Lower leg skin (tissue), 4 donors: ENCODE data around the gene SYCE1. TPM values are rescaled to one million over a fixed set of nuclear protein-coding genes. Genes with fewer than 3 reads are reported as not detected.

Experiments
- DNase-seq, 2 donors: peaks; one replicate each; pipeline ENCODE4 v3.0.0-alpha.2; 2019; ENCODE audit warnings: low spot score in 2 of 2
- H3K4me3 ChIP-seq: fragments of 200-600 bp; sonication (generic); 2 replicates; pipeline ENCODE4 v1.5.1; 2017; ENCODE audit warnings: mild to moderate bottlenecking, low read depth; ENCODE audit not compliant: poor library complexity, severe bottlenecking
- CTCF ChIP-seq, 3 donors: fragments of 450-650 bp; IDR thresholded peaks; one replicate each; pipeline ENCODE4 v1.5.1; 2016; ENCODE audit warnings: antibody characterized with exemption in 3 of 3, mild to moderate bottlenecking in 3 of 3, moderate library complexity in 2 of 3
- POLR2A ChIP-seq, 2 donors: fragments of 450-650 bp; IDR thresholded peaks; one replicate each; pipeline ENCODE4 v1.6.1; 2016 to 2017; ENCODE audit warnings: antibody characterized with exemption in 2 of 2, mild to moderate bottlenecking in 1 of 2, moderate library complexity in 1 of 2
- WGBS, 2 donors: methylation state at CpG; one replicate each; pipeline ENCODE4 v1.1.5; 2018; 5-methylcytosine and 5-hydroxymethylcytosine counted together
- intact Hi-C: fragments of 100-400 bp; cut with DNase I; formaldehyde crosslinking; loops from one replicate; pipeline ENCODE4 v1.15.0; 2023; ENCODE audit warnings: low total_unique reads
- total RNA-seq, 4 donors: library from RNA; depleted of rRNA; stranded (reverse); fragments of >200 nt; gene quantifications; one replicate each; pipeline ENCODE4 v1.1.0, GENCODE V29; 2016

The SYCE1 gene
- total RNA-seq, 4 donors from 2014 or later: 3.5 TPM; not detected in 3

- intact Hi-C loops: no loop called here
- DNase-seq: no peak
- WGBS, 2 donors: 88 to 92% methylated on average over 7 of the region's 7 CpGs
- H3K4me3 ChIP-seq: no peak overlapping the region
- TF ChIP-seq CTCF (IDR thresholded peaks at IDR 0.05) (no peak), POLR2A (IDR thresholded peaks at IDR 0.05) (no peak)
Observed at GRCh38 chr10:133534417-133534816, 31.0 kb downstream of the SYCE1 start.

- intact Hi-C loops: no loop called here
- no peak overlapping the region for H3K4me3 ChIP-seq
- TF ChIP-seq POLR2A (IDR thresholded peaks at IDR 0.05) (no peak), CTCF (IDR thresholded peaks at IDR 0.05) (no peak)
- no peak for DNase-seq
- WGBS, 2 donors: 77 to 83% methylated on average over 7 of the region's 7 CpGs
Observed at GRCh38 chr10:133532871-133533270, 32.5 kb downstream of the SYCE1 start.

GRCh38 chr10:133530506-133530905 is 34.9 kb downstream of the SYCE1 start:
- DNase-seq: no peak
- TF ChIP-seq CTCF (IDR thresholded peaks at IDR 0.05) (no peak), POLR2A (IDR thresholded peaks at IDR 0.05) (no peak)
- intact Hi-C loops: no loop called here
- 67 to 71% methylated on average over 9 of the region's 9 CpGs for WGBS, 2 donors
- H3K4me3 ChIP-seq: no peak overlapping the region

GRCh38 chr10:133529576-133529946 is 35.8 kb downstream of the SYCE1 start:
- WGBS, 2 donors: 32 to 62% methylated on average over 25 to 26 of the region's 26 CpGs
- no peak overlapping the region for H3K4me3 ChIP-seq
- TF ChIP-seq POLR2A (IDR thresholded peaks at IDR 0.05): no peak
- TF ChIP-seq CTCF (IDR thresholded peaks at IDR 0.05): no peak

GRCh38 chr10:133528845-133529575 is 36.4 kb downstream of the SYCE1 start:
- WGBS, 2 donors: 8 to 35% methylated on average over 28 to 37 of the region's 37 CpGs
- DNase-seq: no peak

More at GRCh38 chr10:133529576-133529946, 35.8 kb downstream of the SYCE1 start:
- DNase-seq: no peak
- intact Hi-C loops: loop anchor here (10.0 kb wide), 1 partner anchor 195 kb away; the partner anchor contains the start of gene CALY

More at GRCh38 chr10:133528845-133529575, 36.4 kb downstream of the SYCE1 start:
- intact Hi-C loops: loop anchor here (10.0 kb wide), 1 partner anchor 194 kb away; the partner anchor contains the start of gene CALY
- H3K4me3 ChIP-seq: no peak overlapping the region
- TF ChIP-seq POLR2A (IDR thresholded peaks at IDR 0.05) (no peak), CTCF (IDR thresholded peaks at IDR 0.05) (no peak)
